Lung (tissue), 12 donors: ENCODE results near the gene SYNGR4. TPM values are rescaled to one million over a fixed set of nuclear protein-coding genes. Genes with fewer than 3 reads are reported as not detected.

ENCODE experiments used
- ATAC-seq: fragments of 200-7000 bp; cut with Tn5 transposase; one replicate; pipeline ENCODE4 v1.9.1; 2020; ENCODE audit warnings: moderate number of reproducible peaks; ENCODE audit not compliant: insufficient read depth, low FRiP score
- DNase-seq, 3 donors: peaks; one replicate each; pipeline ENCODE4 v3.0.0-alpha.2; 2013 to 2017
- H3K27ac ChIP-seq, 2 donors: one replicate each; pipeline ENCODE4 v1.5.1; 2013; ENCODE audit warnings: mild to moderate bottlenecking in 2 of 2, moderate library complexity in 2 of 2, control low read depth in 1 of 2, inconsistent platforms in 1 of 2, low read depth in 1 of 2, low read length in 1 of 2
- H3K27me3 ChIP-seq, 3 donors: one replicate each; pipeline ENCODE4 v1.5.1; 2013; ENCODE audit warnings: low read length in 2 of 3; ENCODE audit not compliant: control insufficient read depth in 3 of 3, insufficient read depth in 3 of 3
- H3K36me3 ChIP-seq, 4 donors: one replicate each; pipeline ENCODE4 v1.5.1; 2013; ENCODE audit warnings: low read length in 4 of 4, mild to moderate bottlenecking in 1 of 4, moderate library complexity in 1 of 4; ENCODE audit not compliant: control insufficient read depth in 4 of 4, insufficient read depth in 4 of 4
- H3K4me1 ChIP-seq, 5 donors: one replicate each; pipeline ENCODE4 v1.5.1; 2013; ENCODE audit warnings: low read length in 5 of 5, mild to moderate bottlenecking in 2 of 5, moderate library complexity in 1 of 5; ENCODE audit not compliant: control insufficient read depth in 5 of 5, insufficient read depth in 5 of 5
- H3K4me3 ChIP-seq: one replicate; pipeline ENCODE4 v1.5.1; 2013; ENCODE audit warnings: mild to moderate bottlenecking, control low read depth, moderate library complexity
- H3K9ac ChIP-seq, 2 donors: one replicate each; pipeline ENCODE4 v1.5.1; 2013; ENCODE audit warnings: low read length in 2 of 2, control low read depth in 1 of 2; ENCODE audit not compliant: insufficient read depth in 1 of 2
- H3K9me3 ChIP-seq, 4 donors: one replicate each; pipeline ENCODE4 v1.5.1; 2013; ENCODE audit warnings: low read length in 3 of 4, mild to moderate bottlenecking in 1 of 4, moderate library complexity in 1 of 4; ENCODE audit not compliant: control insufficient read depth in 4 of 4, insufficient read depth in 3 of 4
- CTCF ChIP-seq: IDR thresholded peaks from 2 replicates; pipeline ENCODE4 v1.5.1; 2012; ENCODE audit warnings: mild to moderate bottlenecking; ENCODE audit errors: control extremely low read depth, extremely low read depth
- WGBS, 2 donors: extraction: QIAGEN DNeasy Blood & Tissue Kit; methylation state at CpG; one replicate each; pipeline ENCODE4 v1.1.7; 2013; 5-methylcytosine and 5-hydroxymethylcytosine counted together
- polyA plus RNA-seq, 2 donors: library from polyadenylated mRNA; stranded (reverse); fragments of 200-250 nt; gene quantifications; one replicate each; pipeline ENCODE4 v1.2.1, GENCODE V29; 2013
- total RNA-seq, 2 donors: library from RNA; depleted of rRNA in 1 of 2; stranded (reverse); fragments of >200 nt in 1 of 2; gene quantifications; one replicate each; pipeline ENCODE4 v1.2.1, GENCODE V29; 2014 to 2021
- donor health status: control.
- donor health status: control.
- donor health status: Bipolar disorder and iron deficiency.
- donor health status: healthy.
- donor health status: DM: yes; HTN: yes; CAD: no.

Gene SYNGR4
- total and polyA plus RNA-seq, 4 donors = not detected

- no peak for DNase-seq
- no peak for ATAC-seq
- Histone ChIP-seq H3K4me3 (no peak overlapping the region), H3K9me3 (no peaks in the 10 kb centered on the region), H3K4me1 (peaks cover 0 to 2% (median 0%) of the 10 kb centered on the region in 5 donors), H3K27me3 (no peaks in the 10 kb centered on the region), H3K36me3 (peaks cover 0 to 2% (median 0%) of the 10 kb centered on the region in 4 donors), H3K27ac (no peak overlapping the region), H3K9ac (no peak overlapping the region)
- WGBS, 2 donors = 92 to 97% methylated on average over 23 of the region's 23 CpGs
- TF ChIP-seq CTCF = no peak
Observed at GRCh38 chr19:48342841-48343540, 21.2 kb upstream of the SYNGR4 start.

- no peak overlapping the region for H3K9ac ChIP-seq
- H3K9me3 ChIP-seq = no peaks in the 10 kb centered on the region
- H3K4me3 ChIP-seq = no peak overlapping the region
- peaks cover 0 to 2% (median 0%) of the 10 kb centered on the region in 5 donors for H3K4me1 ChIP-seq
- H3K36me3 ChIP-seq = peaks cover 0 to 2% (median 0%) of the 10 kb centered on the region in 4 donors
- H3K27me3 ChIP-seq = no peaks in the 10 kb centered on the region
- ATAC-seq = no peak
- no peak overlapping the region for H3K27ac ChIP-seq
- no peak for DNase-seq
- TF ChIP-seq CTCF = no peak
- 98 to 99% methylated on average over 6 of the region's 6 CpGs for WGBS, 2 donors
Observed at GRCh38 chr19:48344892-48345291, 19.3 kb upstream of the SYNGR4 start.

GRCh38 chr19:48346191-48346590 is 18.0 kb upstream of the SYNGR4 start:
- no peak overlapping the region for H3K9ac ChIP-seq
- WGBS, 2 donors = 60 to 91% methylated on average over 2 of the region's 2 CpGs
- ATAC-seq = no peak
- peaks cover 0 to 2% (median 0%) of the 10 kb centered on the region in 4 donors for H3K36me3 ChIP-seq
- no peaks in the 10 kb centered on the region for H3K27me3 ChIP-seq
- peaks cover 0 to 2% (median 0%) of the 10 kb centered on the region in 5 donors for H3K4me1 ChIP-seq
- no peak for DNase-seq
- H3K27ac ChIP-seq = no peak overlapping the region
- no peaks in the 10 kb centered on the region for H3K9me3 ChIP-seq
- H3K4me3 ChIP-seq = no peak overlapping the region
- no peak for TF ChIP-seq CTCF
